Measurements from ENCODE around the gene CHTF18. TPM values are rescaled to one million over a fixed set of nuclear protein-coding genes. Genes with fewer than 3 reads are reported as not detected.

Gene CHTF18
- total RNA-seq, 3 donors from 2014 or later, result 11.9 to 32.4 (median 12.3) TPM

- H3K4me1 ChIP-seq (ENCODE audit: low read depth), result peaks cover 10% of the 10 kb centered on the region
- no peak overlapping the region for H3K4me3 ChIP-seq
- DNase-seq, result no peak
- TF ChIP-seq CTCF (IDR thresholded peaks at IDR 0.05), result no peak
- intact Hi-C loops (cut with DNase I, micrococcal nuclease), result no loop called here
- ATAC-seq, result no peak
- no peaks in the 10 kb centered on the region for H3K36me3 ChIP-seq (ENCODE audit: low read depth)
- no peaks in the 10 kb centered on the region for H3K9me3 ChIP-seq
Observed at GRCh38 chr16:830107-830870, 41.9 kb downstream of the CHTF18 start.

GRCh38 chr16:830871-831570, 42.6 kb downstream of the CHTF18 start:
- peaks cover 4% of the 10 kb centered on the region for H3K9me3 ChIP-seq

GRCh38 chr16:831571-832413, 43.4 kb downstream of the CHTF18 start:
- no peak for TF ChIP-seq CTCF (IDR thresholded peaks at IDR 0.05)
- DNase-seq (peak in 1 of 3 donors; percentile 14), ATAC-seq (peak; percentile 61)
- no peak overlapping the region for H3K4me3 ChIP-seq
- no peaks in the 10 kb centered on the region for H3K36me3 ChIP-seq (ENCODE audit: low read depth)
- H3K4me1 ChIP-seq (ENCODE audit: low read depth), result peaks cover 10% of the 10 kb centered on the region
- H3K9me3 ChIP-seq, result peaks cover 11% of the 10 kb centered on the region
- intact Hi-C loops (cut with DNase I, micrococcal nuclease), result no loop called here

More at GRCh38 chr16:830871-831570, 42.6 kb downstream of the CHTF18 start:
- DNase-seq (no peak), ATAC-seq (no peak)
- intact Hi-C loops (cut with DNase I, micrococcal nuclease), result no loop called here
- H3K4me1 ChIP-seq (ENCODE audit: low read depth), result peaks cover 10% of the 10 kb centered on the region
- no peak for TF ChIP-seq CTCF (IDR thresholded peaks at IDR 0.05)
- H3K36me3 ChIP-seq (ENCODE audit: low read depth), result no peaks in the 10 kb centered on the region
- no peak overlapping the region for H3K4me3 ChIP-seq

GRCh38 chr16:832652-833336, 44.4 kb downstream of the CHTF18 start:
- Histone ChIP-seq H3K4me3 (no peak overlapping the region), H3K9me3 (peaks cover 19% of the 10 kb centered on the region), H3K36me3 (ENCODE audit: low read depth) (no peaks in the 10 kb centered on the region), H3K4me1 (ENCODE audit: low read depth) (peaks cover 10% of the 10 kb centered on the region)
- intact Hi-C loops (cut with DNase I, micrococcal nuclease), result no loop called here
- peak in 2 of 3 donors; percentile 52 to 66 for DNase-seq
- no peak for TF ChIP-seq CTCF (IDR thresholded peaks at IDR 0.05)
- peak; percentile 84 for ATAC-seq

GRCh38 chr16:833411-833810, 45.0 kb downstream of the CHTF18 start:
- intact Hi-C loops (cut with DNase I, micrococcal nuclease), result no loop called here
- Histone ChIP-seq H3K36me3 (ENCODE audit: low read depth) (no peaks in the 10 kb centered on the region), H3K4me3 (no peak overlapping the region), H3K9me3 (peaks cover 19% of the 10 kb centered on the region), H3K4me1 (ENCODE audit: low read depth) (peaks cover 10% of the 10 kb centered on the region)
- DNase-seq (no peak), ATAC-seq (no peak)
- no peak for TF ChIP-seq CTCF (IDR thresholded peaks at IDR 0.05)
